K562 (cell line): Measurements from ENCODE around the gene DNM1. TPM values are rescaled to one million over a fixed set of nuclear protein-coding genes. Genes with fewer than 3 reads are reported as not detected.

Experiments
- AFF4 ChIP-seq: sonication (generic); formaldehyde crosslinking; IDR thresholded peaks from 2 replicates; pipeline ENCODE4 v1.8.0; 2023; ENCODE audit warnings: mild to moderate bottlenecking, missing genetic modification reagents
- EP300 ChIP-seq: IDR thresholded peaks from 2 replicates; pipeline ENCODE4 v1.6.1; 2012; ENCODE audit warnings: low read length, improper control_type of control experiment
- FOXK2 ChIP-seq, 2 experiments: fragments of 450-650 bp; IDR thresholded peaks in 1 of 2; conservative IDR thresholded peaks in 1 of 2; 2 replicates each; pipeline ENCODE4 v1.6.1; 2016; ENCODE audit warnings: low read depth in 2 of 2, mild to moderate bottlenecking in 1 of 2
- HDAC8 ChIP-seq: fragments of 450-650 bp; IDR thresholded peaks from 2 replicates; pipeline ENCODE4 v1.6.1; 2016; ENCODE audit warnings: mild to moderate bottlenecking, missing genetic modification characterization, moderate library complexity, missing compliant biosample characterization
- RBM25 ChIP-seq: fragments of 200-400 bp; formaldehyde crosslinking; IDR thresholded peaks from 2 replicates; pipeline ENCODE4 v1.6.1; 2018; ENCODE audit warnings: low read length, low read depth, moderate library complexity; ENCODE audit not compliant: severe bottlenecking
- REST ChIP-seq, 2 experiments: fragments of 450-650 bp; formaldehyde crosslinking in 1 of 2; IDR thresholded peaks; 2 replicates each; pipeline versions ENCODE4 v1.4.0 to v1.6.1; 2014 to 2020; ENCODE audit warnings: mild to moderate bottlenecking in 2 of 2, borderline replicate concordance in 1 of 2, low read depth in 1 of 2
- TBL1XR1 ChIP-seq, 2 experiments: IDR thresholded peaks; 2 replicates each; pipeline ENCODE4 v1.6.1; 2012; ENCODE audit warnings: improper control_type of control experiment in 2 of 2, low read length in 2 of 2, mild to moderate bottlenecking in 1 of 2
- TCF15 ChIP-seq: fragments of 250-450 bp; sonication (Bioruptor Pico); IDR thresholded peaks from 2 replicates; pipeline ENCODE4 v1.8.0; 2022; ENCODE audit warnings: moderate library complexity, mild to moderate bottlenecking, inconsistent platforms
- ZBTB33 ChIP-seq: sonication (generic); formaldehyde crosslinking; IDR thresholded peaks from 2 replicates; pipeline ENCODE4 v1.8.1; 2023; ENCODE audit warnings: mild to moderate bottlenecking, missing genetic modification reagents
- polyA plus RNA-seq, 8 experiments: library from polyadenylated mRNA; depleted of rRNA in 4 of 8; stranded (reverse) in 5 of 8; unstranded in 3 of 8; fragments of >200 nt; fragmentation: Nextera tagmentation in 2 of 8; fragmentation: Illumina TruSeq in 1 of 8; extraction: Ambion mirVana in 2 of 8; extraction: Trizol in 1 of 8; gene quantifications; 2 replicates each; pipeline versions ENCODE4 v1.2.1 to v1.2.3, GENCODE V29; 2011 to 2014; ENCODE audit warnings: inconsistent platforms in 1 of 8, missing spikeins in 1 of 8
- total RNA-seq, 7 experiments: library from RNA; depleted of rRNA in 6 of 7; stranded (reverse); fragments of >200 nt in 6 of 7; fragmentation: Illumina TruSeq in 2 of 7; extraction: Trizol in 2 of 7; gene quantifications; 2 replicates each; pipeline versions ENCODE4 v1.2.1 to v1.2.3, GENCODE V29; 2011 to 2021; ENCODE audit warnings: low replicate concordance in 1 of 7

Gene DNM1
- total and polyA plus RNA-seq, 9 of the 15 experiments (the other 6 are each of a cell fraction or from before 2014, with no cell fraction given), result 0.39 to 23.1 (median 9.1) TPM

GRCh38 chr9:128203024-128203706 is at the start of gene DNM1 (continued):
- TF ChIP-seq REST (IDR thresholded peaks at IDR 0.05; ENCODE audit: borderline replicate concordance), result peak; percentile 80
- TF ChIP-seq REST (CRISPR knock-in tag; IDR thresholded peaks at IDR 0.05; ENCODE audit: low read depth), result peak; percentile 91
- peak; percentile 74 to 83 for TF ChIP-seq TBL1XR1 (IDR thresholded peaks at IDR 0.05; ENCODE audit: low read length in 2 of 2)
- no peak for TF ChIP-seq ZBTB33 (CRISPR knock-in tag)
- TF ChIP-seq TCF15 (CRISPR knock-in tag), result no peak; the same call in 1 of the 2 replicates
- no peak for TF ChIP-seq RBM25
- TF ChIP-seq HDAC8 (tag), result peak; percentile 87; the same call in 1 of the 2 replicates
- no peak for TF ChIP-seq AFF4
- no peak for TF ChIP-seq FOXK2 (conservative IDR thresholded peaks at IDR 0.05 in 1 of 2, IDR thresholded peaks at IDR 0.05 in 1 of 2; ENCODE audit: low read depth in 2 of 2)
- TF ChIP-seq EP300, result peak; percentile 45
